NCI-H1105 (cell line): ENCODE data around the gene SCYL2.
"Not testable (repeated sequence)": the region's sequence is repeated elsewhere in the genome, so short reads cannot be mapped to it uniquely, and the experiment has no call there.

Experiments
- DNase-seq: peaks from one replicate; lab custom pipeline; 2025; lab: John Stamatoyannopoulos, UW

Gene SCYL2

GRCh38 chr12:100266835-100267602 is at the start of gene SCYL2, which contains the start of gene DEPDC4:
Gene SCYL2 (plus strand): TSS chr12:100267177. CDS start chr12:100282971, 15,794 bp downstream.
Gene DEPDC4 (minus strand): TSS chr12:100267079. CDS start chr12:100267076, 3 bp downstream.
- DNase-seq: peak; percentile 93

- no peak for DNase-seq
These were observed 47.5 kb upstream of the SCYL2 start for GRCh38 chr12:100219328-100220109.

- DNase-seq: no peak
These were observed 45.5 kb upstream of the SCYL2 start for GRCh38 chr12:100221523-100221922.

- DNase-seq: not testable (repeated sequence)
These were observed 44.8 kb upstream of the SCYL2 start for GRCh38 chr12:100222173-100222572.

- DNase-seq: peak; percentile 28
These were observed 41.5 kb upstream of the SCYL2 start for GRCh38 chr12:100225491-100225890.

- DNase-seq: peak; percentile 10
These were observed 37.8 kb upstream of the SCYL2 start for GRCh38 chr12:100229036-100229635.

- no peak for DNase-seq
These were observed 37.1 kb upstream of the SCYL2 start for GRCh38 chr12:100229876-100230275.

GRCh38 chr12:100231873-100232272 is 35.1 kb upstream of the SCYL2 start:
- not testable (repeated sequence) for DNase-seq

- DNase-seq: no peak
These were observed 32.8 kb upstream of the SCYL2 start for GRCh38 chr12:100234166-100234565.

- DNase-seq: peak; percentile 28
These were observed 32.2 kb upstream of the SCYL2 start for GRCh38 chr12:100234591-100235304.

- no peak for DNase-seq
These were observed 28.2 kb upstream of the SCYL2 start for GRCh38 chr12:100238801-100239200.

- DNase-seq: no peak
These were observed 27.4 kb upstream of the SCYL2 start for GRCh38 chr12:100239589-100239988.

- DNase-seq: no peak
These were observed 23.8 kb upstream of the SCYL2 start for GRCh38 chr12:100243137-100243536.

GRCh38 chr12:100247765-100248164 is 19.2 kb upstream of the SCYL2 start:
- no peak for DNase-seq

GRCh38 chr12:100248886-100249285 is 18.1 kb upstream of the SCYL2 start:
- DNase-seq: no peak

GRCh38 chr12:100249941-100250340 is 17.0 kb upstream of the SCYL2 start:
- DNase-seq: no peak

- peak; percentile 95 for DNase-seq
These were observed 15.1 kb upstream of the SCYL2 start for GRCh38 chr12:100251917-100252316.

- DNase-seq: no peak
These were observed 13.5 kb upstream of the SCYL2 start for GRCh38 chr12:100253437-100253836.

- no peak for DNase-seq
These were observed 12.1 kb upstream of the SCYL2 start for GRCh38 chr12:100254876-100255275.

- DNase-seq: no peak
These were observed 8.8 kb upstream of the SCYL2 start for GRCh38 chr12:100258127-100258526.

GRCh38 chr12:100263131-100263530 is 3.8 kb upstream of the SCYL2 start:
- DNase-seq: no peak

- DNase-seq: not testable (repeated sequence)
These were observed 1.9 kb upstream of the SCYL2 start for GRCh38 chr12:100265107-100265506.
